Activated CD8-positive, alpha-beta memory T cell treated with anti-CD3 and anti-CD28 coated beads for 48 hours (primary cell): ENCODE measurements around the gene PAQR5.

Experiments
- DNase-seq, 3 experiments: peaks; one replicate each; pipeline ENCODE4 v3.0.0-alpha.2; 2020; ENCODE audit warnings: low read depth in 2 of 3, low spot score in 2 of 3

Gene PAQR5

GRCh38 chr15:69456208-69457166 is 157.8 kb downstream of the PAQR5 start:
- no peak for DNase-seq
